Measurements from ENCODE around the gene CRABP1.

The CRABP1 gene

GRCh38 chr15:78301326-78301725 lies 38.8 kb upstream of the CRABP1 start:
- no peaks in the 10 kb centered on the region; the same call in 1 of the 2 replicates for H3K36me3 ChIP-seq
- no peak for TF ChIP-seq CTCF (IDR thresholded peaks at IDR 0.05; ENCODE audit: low read depth, low read length)
- no peak overlapping the region for H3K4me3 ChIP-seq (ENCODE audit: low read depth, low read length)
- H3K9me3 ChIP-seq: no peaks in the 10 kb centered on the region
- no peaks in the 10 kb centered on the region for H3K4me1 ChIP-seq
- DNase-seq: no peak
- no peaks in the 10 kb centered on the region for H3K27me3 ChIP-seq

- no peak for DNase-seq
- H3K4me1 ChIP-seq: no peaks in the 10 kb centered on the region
- no peak for TF ChIP-seq CTCF (IDR thresholded peaks at IDR 0.05; ENCODE audit: low read depth, low read length)
- H3K27me3 ChIP-seq: no peaks in the 10 kb centered on the region
- no peak overlapping the region for H3K4me3 ChIP-seq (ENCODE audit: low read depth, low read length)
- no peaks in the 10 kb centered on the region for H3K9me3 ChIP-seq
- H3K36me3 ChIP-seq: no peaks in the 10 kb centered on the region; the same call in 1 of the 2 replicates
Measured at GRCh38 chr15:78301828-78302227, 38.3 kb upstream of the CRABP1 start.

- Histone ChIP-seq H3K36me3 (no peaks in the 10 kb centered on the region; the same call in 1 of the 2 replicates), H3K4me1 (no peaks in the 10 kb centered on the region), H3K27me3 (no peaks in the 10 kb centered on the region), H3K4me3 (ENCODE audit: low read depth, low read length) (no peak overlapping the region), H3K9me3 (no peaks in the 10 kb centered on the region)
- no peak for TF ChIP-seq CTCF (IDR thresholded peaks at IDR 0.05; ENCODE audit: low read depth, low read length)
- no peak for DNase-seq
Measured at GRCh38 chr15:78302579-78303312, 37.4 kb upstream of the CRABP1 start.

- Histone ChIP-seq H3K27me3 (no peaks in the 10 kb centered on the region), H3K4me1 (peaks cover 5% of the 10 kb centered on the region), H3K36me3 (no peaks in the 10 kb centered on the region), H3K4me3 (ENCODE audit: low read depth, low read length) (no peak overlapping the region), H3K9me3 (no peaks in the 10 kb centered on the region)
- no peak for TF ChIP-seq CTCF (IDR thresholded peaks at IDR 0.05; ENCODE audit: low read depth, low read length)
- no peak for DNase-seq
Measured at GRCh38 chr15:78304216-78305066, 35.7 kb upstream of the CRABP1 start.

- H3K4me3 ChIP-seq (ENCODE audit: low read depth, low read length): no peak overlapping the region
Measured at GRCh38 chr15:78306176-78306774, 33.9 kb upstream of the CRABP1 start.

More at GRCh38 chr15:78306176-78306774, 33.9 kb upstream of the CRABP1 start:
- Histone ChIP-seq H3K27me3 (no peaks in the 10 kb centered on the region), H3K36me3 (no peaks in the 10 kb centered on the region), H3K9me3 (no peaks in the 10 kb centered on the region), H3K4me1 (peaks cover 5% of the 10 kb centered on the region)
- TF ChIP-seq CTCF (IDR thresholded peaks at IDR 0.05; ENCODE audit: low read depth, low read length): no peak
- DNase-seq: no peak
